HepG2 (cell line): ENCODE results near the gene FSCN2. TPM values are rescaled to one million over a fixed set of nuclear protein-coding genes. Genes with fewer than 3 reads are reported as not detected.

Source experiments
- DPF2 ChIP-seq: sonication (generic); formaldehyde crosslinking; IDR thresholded peaks from 2 replicates; pipeline ENCODE4 v1.4.0; 2020; ENCODE audit warnings: mild to moderate bottlenecking, low read depth, missing genetic modification reagents, borderline replicate concordance
- GLI4 ChIP-seq: sonication (generic); formaldehyde crosslinking; IDR thresholded peaks from 2 replicates; pipeline ENCODE4 v1.5.1; 2020; ENCODE audit warnings: missing genetic modification reagents, mild to moderate bottlenecking, moderate library complexity, borderline replicate concordance
- HNF1A ChIP-seq, 2 experiments: sonication (generic) in 1 of 2; formaldehyde crosslinking in 1 of 2; IDR thresholded peaks; 2 replicates each; pipeline versions ENCODE4 v1.4.0 to v1.6.1; 2016 to 2020; ENCODE audit warnings: borderline replicate concordance in 1 of 2, low read depth in 1 of 2, mild to moderate bottlenecking in 1 of 2, missing genetic modification reagents in 1 of 2
- LRRFIP1 ChIP-seq: sonication (generic); formaldehyde crosslinking; conservative IDR thresholded peaks from 2 replicates; pipeline ENCODE4 v1.4.0; 2020; ENCODE audit warnings: missing genetic modification reagents
- POLR2A ChIP-seq, 2 experiments: IDR thresholded peaks; 2 replicates each; pipeline ENCODE4 v1.6.1; 2011; ENCODE audit warnings: low read depth in 2 of 2, low read length in 2 of 2, mild to moderate bottlenecking in 1 of 2, moderate library complexity in 1 of 2; ENCODE audit not compliant: insufficient read depth in 1 of 2
- RCOR2 ChIP-seq: IDR thresholded peaks from 2 replicates; pipeline ENCODE4 v1.6.1; 2016; ENCODE audit warnings: missing biosample characterization, missing genetic modification reagents
- SMYD3 ChIP-seq: sonication (generic); formaldehyde crosslinking; IDR thresholded peaks from 2 replicates; pipeline ENCODE4 v1.8.1; 2023; ENCODE audit warnings: mild to moderate bottlenecking, missing genetic modification reagents
- USF2 ChIP-seq, 2 experiments: sonication (generic) in 1 of 2; formaldehyde crosslinking in 1 of 2; IDR thresholded peaks; 2 replicates each; pipeline versions ENCODE4 v1.5.1 to v1.6.1; 2011 to 2020; ENCODE audit warnings: borderline replicate concordance in 1 of 2, low read depth in 1 of 2, low read length in 1 of 2, mild to moderate bottlenecking in 1 of 2, missing genetic modification reagents in 1 of 2, moderate library complexity in 1 of 2
- ZBTB33 ChIP-seq: sonication (generic); formaldehyde crosslinking; IDR thresholded peaks from 2 replicates; pipeline ENCODE4 v1.4.0; 2020; ENCODE audit warnings: missing genetic modification reagents
- ZBTB7B ChIP-seq: sonication (generic); formaldehyde crosslinking; IDR thresholded peaks from 2 replicates; pipeline ENCODE4 v1.4.0; 2020; ENCODE audit warnings: missing genetic modification reagents
- ZFP90 ChIP-seq: sonication (generic); formaldehyde crosslinking; IDR thresholded peaks from 2 replicates; pipeline ENCODE4 v1.8.0; 2022; ENCODE audit warnings: missing genetic modification reagents, mild to moderate bottlenecking, inconsistent platforms, borderline replicate concordance
- ZMYM2 ChIP-seq: sonication (generic); formaldehyde crosslinking; IDR thresholded peaks from 2 replicates; pipeline ENCODE4 v1.8.0; 2022; ENCODE audit warnings: mild to moderate bottlenecking, missing genetic modification reagents
- ZNF468 ChIP-seq: sonication (generic); formaldehyde crosslinking; IDR thresholded peaks from 2 replicates; pipeline ENCODE4 v1.8.0; 2022; ENCODE audit warnings: mild to moderate bottlenecking, moderate library complexity, missing genetic modification reagents
- ZNF703 ChIP-seq: sonication (generic); formaldehyde crosslinking; IDR thresholded peaks from 2 replicates; pipeline ENCODE4 v1.5.1; 2020; ENCODE audit warnings: missing genetic modification reagents, mild to moderate bottlenecking, moderate library complexity, borderline replicate concordance
- ZNF891 ChIP-seq: sonication (generic); formaldehyde crosslinking; IDR thresholded peaks from 2 replicates; pipeline ENCODE4 v1.5.0; 2020; ENCODE audit warnings: mild to moderate bottlenecking, missing genetic modification reagents
- ZSCAN22 ChIP-seq: sonication (generic); formaldehyde crosslinking; IDR thresholded peaks from 2 replicates; pipeline ENCODE4 v1.4.0; 2020; ENCODE audit warnings: mild to moderate bottlenecking, missing genetic modification reagents
- polyA plus RNA-seq, 8 experiments: library from polyadenylated mRNA; depleted of rRNA in 3 of 8; stranded (reverse) in 7 of 8; unstranded in 1 of 8; fragments of >200 nt; fragmentation: Illumina TruSeq in 4 of 8; extraction: Trizol in 4 of 8; gene quantifications; 2 replicates each; pipeline versions ENCODE4 v1.2.1 to v1.2.3, GENCODE V29; 2011 to 2016; ENCODE audit warnings: low read depth in 4 of 8, missing spikeins in 1 of 8, mixed read lengths in 1 of 8; ENCODE audit not compliant: insufficient read depth in 1 of 8
- total RNA-seq, 5 experiments: library from RNA; depleted of rRNA; stranded (reverse); fragments of >200 nt; fragmentation: Illumina TruSeq; extraction: Trizol; gene quantifications; 2 replicates each; pipeline ENCODE4 v1.2.3, GENCODE V29; 2016; ENCODE audit warnings: low read depth in 1 of 5

Gene FSCN2
- total and polyA plus RNA-seq, 2 of the 13 experiments (the other 11 are each of a cell fraction or from before 2014, with no cell fraction given): 0.09 TPM; not detected in 1

GRCh38 chr17:81512562-81513371 is 15.4 kb upstream of the FSCN2 start, which contains the start of gene ACTG1 (continued):
- TF ChIP-seq ZBTB33 (CRISPR knock-in tag) (no peak), ZFP90 (no peak), ZNF891 (CRISPR knock-in tag) (no peak; the same call in 1 of the 2 replicates), SMYD3 (CRISPR knock-in tag) (no peak; the same call in 1 of the 2 replicates), POLR2A (IDR thresholded peaks at IDR 0.05; ENCODE audit: insufficient read depth in 1 of 2, low read depth in 2 of 2, low read length in 2 of 2) (peak in 1 of 2 experiments; percentile 99; a peak in 2 of 4 replicates), ZNF468 (CRISPR knock-in tag) (0 out of 2 replicates have a peak, but pooled peaks have one; percentile 18), USF2 (IDR thresholded peaks at IDR 0.05; ENCODE audit: low read depth, low read length) (peak; percentile 65), USF2 (CRISPR knock-in tag; IDR thresholded peaks at IDR 0.05; ENCODE audit: borderline replicate concordance) (peak; percentile 90; the same call in 1 of the 2 replicates), HNF1A (IDR thresholded peaks at IDR 0.05; ENCODE audit: low read depth) (no peak), HNF1A (CRISPR knock-in tag; IDR thresholded peaks at IDR 0.05; ENCODE audit: borderline replicate concordance) (0 out of 2 replicates have a peak, but pooled peaks have one; percentile 26), ZMYM2 (CRISPR knock-in tag) (no peak), GLI4 (no peak), ZBTB7B (CRISPR knock-in tag) (no peak), ZNF703 (CRISPR knock-in tag) (no peak), LRRFIP1 (CRISPR knock-in tag) (no peak), ZSCAN22 (no peak), RCOR2 (CRISPR knock-in tag) (no peak), DPF2 (no peak)
